ENCODE data around the gene MGAT5B. TPM values are rescaled to one million over a fixed set of nuclear protein-coding genes. Genes with fewer than 3 reads are reported as not detected.
"Not testable (repeated sequence)": the region's sequence is repeated elsewhere in the genome, so short reads cannot be mapped to it uniquely, and the experiment has no call there.

MGAT5B gene
- total RNA-seq, 1 experiment from 2014 or later, result 4.9 TPM

DNA sequence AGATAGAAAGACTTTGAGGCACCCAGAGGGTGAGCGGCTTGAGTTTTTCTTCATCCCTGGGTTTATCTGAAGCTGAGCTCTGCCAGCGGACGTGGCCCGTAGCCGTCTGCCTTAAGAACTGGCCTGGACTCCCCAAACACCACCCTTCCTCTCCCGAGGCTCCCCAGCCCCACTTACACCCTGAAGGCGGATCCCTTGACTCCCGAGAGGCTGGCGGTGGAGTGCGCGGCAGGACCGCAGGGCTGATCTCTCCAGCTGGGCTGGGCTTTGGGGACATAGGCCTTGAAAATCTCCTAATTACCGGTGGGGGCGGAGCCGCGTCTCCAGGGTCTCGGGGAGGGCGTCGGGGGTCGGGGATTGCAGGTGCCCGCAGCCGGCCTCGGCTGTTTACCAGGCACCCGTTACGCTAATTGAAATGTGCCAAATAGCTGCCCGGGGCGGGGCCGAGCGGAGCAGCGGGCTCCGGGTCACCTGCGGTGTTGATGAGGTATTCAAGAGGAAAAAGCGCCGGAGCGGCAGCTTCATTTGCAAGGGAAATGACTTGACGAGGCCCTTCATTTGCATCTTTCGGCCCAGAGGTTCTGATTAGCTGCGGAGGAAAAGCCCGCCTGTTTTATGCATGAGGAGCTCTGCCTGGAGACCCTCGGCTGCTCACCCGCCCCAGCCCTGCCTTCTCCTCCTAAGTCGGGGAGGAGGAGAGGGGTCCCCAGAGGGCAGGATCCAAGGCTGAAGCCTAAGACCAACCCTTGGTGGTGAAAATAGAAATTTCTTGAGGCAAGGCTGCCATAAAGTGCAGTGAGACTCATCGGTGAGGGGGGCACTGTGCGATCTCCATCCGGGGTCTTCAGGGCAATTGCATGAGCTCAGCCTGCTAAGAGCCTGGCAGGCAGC lies 100.7 kb downstream of the MGAT5B start:
- Histone ChIP-seq H3K4me3 (ENCODE audit: low read length) (peak overlapping the region; percentile 61), H3K9me2 (replicated peaks; ENCODE audit: low read length) (no peaks in the 10 kb centered on the region), H3K9me3 (ENCODE audit: low read length) (no peaks in the 10 kb centered on the region), H3F3A (ENCODE audit: low read length, unreplicated experiment) (no peaks in the 10 kb centered on the region), H3K4me2 (ENCODE audit: low read length) (peak overlapping the region; percentile 86), H3K79me2 (ENCODE audit: low read length) (no peaks in the 10 kb centered on the region), H3K9ac (ENCODE audit: low read length) (no peak overlapping the region), H4K20me1 (ENCODE audit: low read length) (no peaks in the 10 kb centered on the region), H3K36me3 (ENCODE audit: low read depth, low read length) (no peaks in the 10 kb centered on the region), H2AFZ (ENCODE audit: low read length) (peak overlapping the region; percentile 66), H3K27ac (ENCODE audit: low read length) (no peak overlapping the region), H3K27me3 (ENCODE audit: low read length) (no peaks in the 10 kb centered on the region; the same call in 1 of the 2 replicates), H3K4me1 (ENCODE audit: insufficient read depth, low read length) (peaks cover 21% of the 10 kb centered on the region)
- ChIA-PET CTCF (interaction anchor here (0.5 kb wide), 1 partner anchor 130 kb away, joined by 3 read pairs; no protein-coding TSS in a partner anchor), POLR2A (ENCODE audit: unreplicated experiment) (interaction anchor here (0.6 kb wide), 2 partner anchors 31 to 80 kb away, joined by 3 to 9 read pairs; no protein-coding TSS in a partner anchor)
- intact Hi-C loops (cut with micrococcal nuclease), result no loop called here
- ATAC-seq, result peak; percentile 35
- peak; percentile 17 for DNase-seq
- TF ChIP-seq, protein P1, sequence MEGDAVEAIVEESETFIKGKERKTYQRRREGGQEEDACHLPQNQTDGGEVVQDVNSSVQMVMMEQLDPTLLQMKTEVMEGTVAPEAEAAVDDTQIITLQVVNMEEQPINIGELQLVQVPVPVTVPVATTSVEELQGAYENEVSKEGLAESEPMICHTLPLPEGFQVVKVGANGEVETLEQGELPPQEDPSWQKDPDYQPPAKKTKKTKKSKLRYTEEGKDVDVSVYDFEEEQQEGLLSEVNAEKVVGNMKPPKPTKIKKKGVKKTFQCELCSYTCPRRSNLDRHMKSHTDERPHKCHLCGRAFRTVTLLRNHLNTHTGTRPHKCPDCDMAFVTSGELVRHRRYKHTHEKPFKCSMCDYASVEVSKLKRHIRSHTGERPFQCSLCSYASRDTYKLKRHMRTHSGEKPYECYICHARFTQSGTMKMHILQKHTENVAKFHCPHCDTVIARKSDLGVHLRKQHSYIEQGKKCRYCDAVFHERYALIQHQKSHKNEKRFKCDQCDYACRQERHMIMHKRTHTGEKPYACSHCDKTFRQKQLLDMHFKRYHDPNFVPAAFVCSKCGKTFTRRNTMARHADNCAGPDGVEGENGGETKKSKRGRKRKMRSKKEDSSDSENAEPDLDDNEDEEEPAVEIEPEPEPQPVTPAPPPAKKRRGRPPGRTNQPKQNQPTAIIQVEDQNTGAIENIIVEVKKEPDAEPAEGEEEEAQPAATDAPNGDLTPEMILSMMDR (conservative IDR thresholded peaks at IDR 0.05; ENCODE audit: low read depth, low read length), result no peak
- TF ChIP-seq EZH2 (IDR thresholded peaks at IDR 0.05; ENCODE audit: low read length, unreplicated experiment) (no peak), EZH2phosphoT487 (IDR thresholded peaks at IDR 0.05; ENCODE audit: borderline replicate concordance, low read length) (peak; percentile 24; the same call in 1 of the 2 replicates)
- BruUV-seq (replicated peaks), result no TSS peak

DNA sequence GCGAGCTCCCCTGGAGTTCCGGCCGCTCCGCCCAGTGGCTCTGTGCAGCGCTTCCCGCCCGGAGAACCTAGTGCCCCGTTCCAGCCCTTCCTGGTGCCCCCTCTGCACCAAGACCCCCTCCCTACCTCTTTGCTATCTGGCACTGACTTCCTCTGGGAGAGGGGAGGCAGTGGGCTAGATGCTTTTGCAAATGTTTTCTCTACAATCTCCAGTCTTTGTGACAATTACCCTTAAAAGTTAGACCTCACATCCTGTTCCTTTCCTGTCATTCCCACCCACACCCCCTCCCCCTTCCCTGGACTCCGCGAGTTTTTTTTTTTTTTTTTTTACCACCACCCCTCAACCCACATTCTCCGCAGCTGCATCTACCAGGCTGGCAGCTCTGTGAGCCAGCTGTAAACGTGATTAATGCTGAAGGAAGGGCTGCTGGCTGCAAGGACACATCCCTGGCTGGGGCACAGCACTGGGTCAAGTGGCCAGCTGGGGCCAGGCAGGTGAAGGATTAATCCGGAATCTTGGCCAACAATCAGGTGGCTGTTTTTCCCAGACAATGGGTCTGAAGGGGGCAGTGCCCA lies 101.5 kb downstream of the MGAT5B start:
- Histone ChIP-seq H3K9me3 (ENCODE audit: low read length) (no peaks in the 10 kb centered on the region), H3K36me3 (ENCODE audit: low read depth, low read length) (no peaks in the 10 kb centered on the region), H3F3A (ENCODE audit: low read length, unreplicated experiment) (no peaks in the 10 kb centered on the region), H3K9ac (ENCODE audit: low read length) (no peak overlapping the region), H3K4me2 (ENCODE audit: low read length) (peak overlapping the region; percentile 86), H3K4me3 (ENCODE audit: low read length) (peak overlapping the region; percentile 61), H3K79me2 (ENCODE audit: low read length) (no peaks in the 10 kb centered on the region), H3K4me1 (ENCODE audit: insufficient read depth, low read length) (peaks cover 21% of the 10 kb centered on the region), H3K27me3 (ENCODE audit: low read length) (no peaks in the 10 kb centered on the region; the same call in 1 of the 2 replicates), H4K20me1 (ENCODE audit: low read length) (no peaks in the 10 kb centered on the region), H3K9me2 (replicated peaks; ENCODE audit: low read length) (no peaks in the 10 kb centered on the region), H3K27ac (ENCODE audit: low read length) (peak overlapping the region; percentile 63), H2AFZ (ENCODE audit: low read length) (peak overlapping the region; percentile 66)
- BruUV-seq (replicated peaks), result no TSS peak
- DNase-seq (peak; percentile 62), ATAC-seq (peak; percentile 73)
- CTCF ChIA-PET, result interaction anchor here (0.5 kb wide), 1 partner anchor 131 kb away, joined by 3 read pairs; no protein-coding TSS in a partner anchor
- TF ChIP-seq EZH2 (IDR thresholded peaks at IDR 0.05; ENCODE audit: low read length, unreplicated experiment), result no peak
- TF ChIP-seq, protein P1 (conservative IDR thresholded peaks at IDR 0.05; ENCODE audit: low read depth, low read length), result no peak
- TF ChIP-seq EZH2phosphoT487 (IDR thresholded peaks at IDR 0.05; ENCODE audit: borderline replicate concordance, low read length), result no peak
- intact Hi-C loops (cut with micrococcal nuclease), result no loop called here
- POLR2A ChIA-PET (ENCODE audit: unreplicated experiment), result interaction anchor here (0.6 kb wide), 1 partner anchor 80 kb away, joined by 3 read pairs; no protein-coding TSS in a partner anchor

DNA sequence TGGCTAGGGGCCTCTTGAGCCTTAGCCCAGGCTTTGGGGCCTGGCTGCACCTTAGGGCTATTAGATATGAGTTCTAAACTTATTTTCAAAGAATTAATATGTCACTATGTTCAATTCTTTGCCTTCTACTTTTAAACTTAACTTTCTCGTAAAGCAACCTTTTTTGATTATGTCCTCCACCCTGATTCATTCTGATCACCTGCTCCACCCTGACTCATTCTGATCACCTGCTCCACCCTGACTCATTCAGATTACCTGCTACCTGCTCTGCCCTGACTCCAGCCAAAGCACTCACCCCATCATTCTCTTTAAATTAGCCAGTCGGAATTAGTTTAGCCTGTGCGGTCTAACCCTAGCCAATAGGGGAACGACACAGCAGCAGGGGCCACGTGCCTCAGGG lies 102.0 kb downstream of the MGAT5B start:
- not testable (repeated sequence) for H3F3A ChIP-seq (ENCODE audit: low read length, unreplicated experiment); H3K9ac ChIP-seq (ENCODE audit: low read length)

More for the DNA sequence above, 102.0 kb downstream of the MGAT5B start:
- peak; percentile 14 for ATAC-seq
- POLR2A ChIA-PET (ENCODE audit: unreplicated experiment); BruUV-seq (replicated peaks); CTCF ChIA-PET; H4K20me1 ChIP-seq (ENCODE audit: low read length); H3K79me2 ChIP-seq (ENCODE audit: low read length); H3K27me3 ChIP-seq (ENCODE audit: low read length); intact Hi-C loops (cut with micrococcal nuclease); H3K36me3 ChIP-seq (ENCODE audit: low read depth, low read length); H3K9me3 ChIP-seq (ENCODE audit: low read length); H3K9me2 ChIP-seq (replicated peaks; ENCODE audit: low read length); H2AFZ ChIP-seq (ENCODE audit: low read length): not testable (repeated sequence)
- DNase-seq, result peak; percentile 58
- Histone ChIP-seq H3K4me2 (ENCODE audit: low read length) (peak overlapping the region; percentile 86), H3K27ac (ENCODE audit: low read length) (peak overlapping the region; percentile 63), H3K4me3 (ENCODE audit: low read length) (peak overlapping the region; percentile 61), H3K4me1 (ENCODE audit: insufficient read depth, low read length) (peaks cover 21% of the 10 kb centered on the region)
